Neuronal stem cell (in vitro differentiated cells): Measurements from ENCODE around the gene PABPN1.

ENCODE experiments used
- DNase-seq: peaks from one replicate; pipeline ENCODE4 v3.0.0-alpha.2; 2013; ENCODE audit warnings: low spot score
- H2AFZ ChIP-seq: one replicate; pipeline ENCODE4 v1.6.1; 2013; ENCODE audit warnings: mild to moderate bottlenecking, low read length, inconsistent platforms
- H2AK5ac ChIP-seq: 2 replicates; pipeline ENCODE4 v1.6.1; 2013; ENCODE audit warnings: low read depth, mild to moderate bottlenecking, inconsistent platforms, low read length, moderate library complexity, mixed read lengths
- H2BK120ac ChIP-seq: 2 replicates; pipeline ENCODE4 v1.6.1; 2013; ENCODE audit warnings: low read depth, mild to moderate bottlenecking, inconsistent platforms, low read length, moderate library complexity, mixed read lengths
- H2BK12ac ChIP-seq: one replicate; pipeline ENCODE4 v1.6.1; 2013; ENCODE audit warnings: low read length, inconsistent platforms
- H2BK15ac ChIP-seq: 2 replicates; pipeline ENCODE4 v1.6.1; 2013; ENCODE audit warnings: mild to moderate bottlenecking, low read length, inconsistent platforms, mixed read lengths
- H2BK5ac ChIP-seq: one replicate; pipeline ENCODE4 v1.6.1; 2013; ENCODE audit warnings: inconsistent platforms, mild to moderate bottlenecking, low read length, moderate library complexity
- H3K14ac ChIP-seq: one replicate; pipeline ENCODE4 v1.6.1; 2013; ENCODE audit warnings: low read length, inconsistent platforms
- H3K18ac ChIP-seq: 2 replicates; pipeline ENCODE4 v1.6.1; 2013; ENCODE audit warnings: low read length, inconsistent platforms
- H3K23ac ChIP-seq: 2 replicates; pipeline ENCODE4 v1.6.1; 2013; ENCODE audit warnings: low read depth, mild to moderate bottlenecking, mixed read lengths, low read length, inconsistent platforms; ENCODE audit not compliant: poor library complexity
- H3K27ac ChIP-seq: replicated peaks from 3 replicates; pipeline ENCODE4 v1.5.1; 2013; ENCODE audit warnings: low read length, inconsistent platforms
- H3K27me3 ChIP-seq, 3 experiments: 2 replicates each; pipeline ENCODE4 v1.6.1; 2013; ENCODE audit warnings: low read length in 3 of 3, mild to moderate bottlenecking in 2 of 3, inconsistent platforms in 1 of 3, low read depth in 1 of 3, mixed read lengths in 1 of 3, moderate library complexity in 1 of 3; ENCODE audit not compliant: control insufficient read depth in 3 of 3, insufficient read depth in 3 of 3
- H3K36me3 ChIP-seq, 2 donors: replicated peaks in 1 of 2; 2 replicates each; pipeline ENCODE4 v1.6.1; 2013; ENCODE audit warnings: low read length in 2 of 2; ENCODE audit not compliant: control insufficient read depth in 2 of 2, insufficient read depth in 2 of 2
- H3K4ac ChIP-seq: 2 replicates; pipeline ENCODE4 v1.6.1; 2013; ENCODE audit warnings: inconsistent platforms, mild to moderate bottlenecking, low read length, moderate library complexity
- H3K4me1 ChIP-seq, 2 donors: 1 replicate in 1 of 2; 2 replicates in 1 of 2; pipeline ENCODE4 v1.6.1; 2013; ENCODE audit warnings: low read length in 2 of 2, low read depth in 1 of 2; ENCODE audit not compliant: control insufficient read depth in 2 of 2, insufficient read depth in 1 of 2
- H3K4me2 ChIP-seq: one replicate; pipeline ENCODE4 v1.6.1; 2013; ENCODE audit warnings: mild to moderate bottlenecking, low read length, inconsistent platforms; ENCODE audit not compliant: insufficient read depth, poor library complexity, severe bottlenecking
- H3K4me3 ChIP-seq, 2 donors: 2 replicates each; pipeline ENCODE4 v1.5.1; 2013; ENCODE audit warnings: low read length in 2 of 2, mild to moderate bottlenecking in 2 of 2, inconsistent platforms in 1 of 2, moderate library complexity in 1 of 2
- H3K79me1 ChIP-seq: one replicate; pipeline ENCODE4 v1.6.1; 2013; ENCODE audit warnings: low read depth, mild to moderate bottlenecking, inconsistent platforms, low read length, moderate library complexity
- H3K9ac ChIP-seq: one replicate; pipeline ENCODE4 v1.6.1; 2013; ENCODE audit warnings: mild to moderate bottlenecking, low read depth, low read length, inconsistent platforms; ENCODE audit not compliant: poor library complexity
- H3K9me3 ChIP-seq, 2 donors: replicated peaks in 1 of 2; 2 replicates each; pipeline versions ENCODE3 to v1.6.1; 2013; ENCODE audit warnings: low read length in 2 of 2, mild to moderate bottlenecking in 2 of 2, inconsistent platforms in 1 of 2, low read depth in 1 of 2, mixed read lengths in 1 of 2, moderate library complexity in 1 of 2; ENCODE audit not compliant: control insufficient read depth in 2 of 2, insufficient read depth in 1 of 2
- H4K8ac ChIP-seq: one replicate; pipeline ENCODE4 v1.6.1; 2013; ENCODE audit warnings: low read depth, mild to moderate bottlenecking, inconsistent platforms, low read length, moderate library complexity
- H4K91ac ChIP-seq: one replicate; pipeline ENCODE4 v1.6.1; 2013; ENCODE audit warnings: low read length, low read depth, mild to moderate bottlenecking, inconsistent platforms; ENCODE audit not compliant: poor library complexity
- WGBS, 2 donors: extraction: QIAGEN DNeasy Blood & Tissue Kit; methylation state at CpG; one replicate each; pipeline ENCODE4 v1.1.7; 2013; ENCODE audit warnings: missing lambda C conversion rate in 2 of 2, mixed read lengths in 1 of 2; ENCODE audit not compliant: insufficient read length in 2 of 2, insufficient replicate concordance in 1 of 2; ENCODE audit errors: extremely low coverage in 2 of 2; 5-methylcytosine and 5-hydroxymethylcytosine counted together

Gene PABPN1

DNA sequence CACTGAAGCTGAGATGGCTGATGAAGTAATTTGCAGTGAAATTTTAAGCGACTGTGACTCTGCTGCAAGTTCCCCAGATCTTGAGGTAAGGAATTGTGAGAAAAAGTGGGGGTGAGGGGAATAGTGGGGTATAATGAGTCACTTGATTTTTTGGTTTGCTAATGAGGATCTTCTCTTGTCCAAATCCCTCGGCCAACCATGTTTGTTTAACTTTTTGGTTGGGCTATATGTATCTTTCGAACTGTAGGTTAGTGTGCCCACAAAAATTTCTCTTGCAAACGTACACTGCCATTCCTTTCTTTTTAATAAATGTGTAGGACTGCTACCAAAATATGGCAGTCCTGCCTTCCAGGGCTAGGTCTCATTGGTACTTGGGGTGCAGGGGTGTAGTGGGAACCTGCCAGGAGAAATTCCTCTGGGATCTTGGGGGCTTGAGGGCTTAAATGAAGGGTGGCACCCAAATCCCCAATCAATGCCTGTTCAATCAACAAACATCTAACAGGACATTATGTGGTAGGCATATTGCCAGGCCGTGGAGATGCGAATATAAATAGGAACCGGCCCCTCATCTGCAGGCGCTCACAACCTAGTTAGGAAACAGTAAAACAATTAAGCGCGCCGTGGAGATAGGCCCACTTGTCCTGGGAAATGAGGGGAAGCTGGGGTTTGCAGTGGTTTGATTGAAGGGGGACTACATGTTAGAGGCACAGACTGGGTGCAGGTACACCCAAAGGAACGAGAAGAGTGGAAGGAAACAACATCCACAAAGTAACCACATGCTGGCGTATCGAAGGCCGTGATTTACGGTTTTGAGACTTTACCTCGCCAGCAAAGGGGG, 1.3 kb upstream of the PABPN1 start:
- Histone ChIP-seq H4K91ac (peak overlapping the region; percentile 3), H3K9me3 (no peaks in the 10 kb centered on the region), H3K36me3 (peaks cover 24 to 47% of the 10 kb centered on the region in 2 donors), H2AK5ac (peak overlapping the region; percentile 3), H3K4me2 (peak overlapping the region; percentile 20), H3K9ac (no peak overlapping the region), H3K4me3 (peak overlapping the region; percentile 45 to 88), H3K27me3 (no peaks in the 10 kb centered on the region), H4K8ac (peak overlapping the region; percentile 99), H2BK15ac (peak overlapping the region; percentile 5), H2BK12ac (no peak overlapping the region), H2BK5ac (peak overlapping the region; percentile 17), H3K27ac (peak overlapping the region; percentile 89), H3K23ac (no peak overlapping the region), H3K79me1 (peaks cover 7% of the 10 kb centered on the region), H3K14ac (no peak overlapping the region), H3K4me1 (peaks cover 11 to 14% of the 10 kb centered on the region in 2 donors), H2BK120ac (no peak overlapping the region), H3K4ac (peak overlapping the region; percentile 26), H3K18ac (no peak overlapping the region), H2AFZ (peak overlapping the region; percentile 60)
- no CpG with 5 or more reads among the region's 17 CpGs for WGBS, 2 donors
- DNase-seq: no peak

DNA sequence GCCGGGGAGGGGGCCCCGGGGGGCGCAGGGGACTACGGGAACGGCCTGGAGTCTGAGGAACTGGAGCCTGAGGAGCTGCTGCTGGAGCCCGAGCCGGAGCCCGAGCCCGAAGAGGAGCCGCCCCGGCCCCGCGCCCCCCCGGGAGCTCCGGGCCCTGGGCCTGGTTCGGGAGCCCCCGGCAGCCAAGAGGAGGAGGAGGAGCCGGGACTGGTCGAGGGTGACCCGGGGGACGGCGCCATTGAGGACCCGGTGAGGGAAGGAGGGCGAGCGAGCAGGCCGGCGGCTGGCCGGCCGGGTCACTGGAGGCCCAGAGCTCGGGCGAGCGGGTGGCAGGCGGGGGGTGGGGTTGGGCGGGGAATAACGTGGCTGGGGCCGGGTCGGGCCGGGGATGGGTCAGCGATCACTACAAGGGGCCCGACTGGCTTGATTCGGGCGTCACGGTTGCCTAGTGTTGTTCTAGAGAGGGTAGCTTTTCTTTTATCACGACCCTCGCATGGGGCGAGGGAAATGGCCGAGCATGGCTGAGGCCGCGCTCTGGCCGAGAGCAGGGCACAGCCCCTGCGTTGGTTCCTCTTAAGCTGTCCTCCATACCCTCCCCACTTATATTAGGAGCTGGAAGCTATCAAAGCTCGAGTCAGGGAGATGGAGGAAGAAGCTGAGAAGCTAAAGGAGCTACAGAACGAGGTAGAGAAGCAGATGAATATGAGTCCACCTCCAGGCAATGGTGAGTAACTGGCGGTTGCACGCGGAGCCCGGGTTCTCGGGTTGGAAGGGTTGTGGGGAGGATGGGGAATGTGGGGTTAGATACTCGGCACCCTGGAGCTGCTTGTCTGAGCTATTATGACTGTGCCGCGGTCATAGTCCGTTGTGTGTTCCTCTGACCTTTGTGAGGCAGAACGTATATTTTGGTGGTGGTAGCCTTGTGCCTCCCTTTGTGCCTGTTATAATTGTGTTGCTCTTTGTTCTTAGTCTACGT, 603 bp downstream of the PABPN1 start:
- H2BK120ac ChIP-seq: no peak overlapping the region
- H2AK5ac ChIP-seq: peak overlapping the region; percentile 97
- H4K8ac ChIP-seq: no peak overlapping the region
- no peaks in the 10 kb centered on the region for H3K9me3 ChIP-seq
- peak overlapping the region; percentile 72 for H3K4ac ChIP-seq
- peak overlapping the region; percentile 79 for H2BK5ac ChIP-seq
- peak overlapping the region; percentile 97 for H3K18ac ChIP-seq
- H2BK12ac ChIP-seq: no peak overlapping the region
- H3K4me2 ChIP-seq: peak overlapping the region; percentile 61
- H2AFZ ChIP-seq: peak overlapping the region; percentile 48
- no peak overlapping the region for H3K23ac ChIP-seq
- H3K27ac ChIP-seq: peak overlapping the region; percentile 86
- peaks cover 11 to 14% of the 10 kb centered on the region in 2 donors for H3K4me1 ChIP-seq
- peak overlapping the region; percentile 95 for H3K9ac ChIP-seq
- DNase-seq: peak; percentile 18
- no CpG with 5 or more reads among the region's 64 CpGs for WGBS, 2 donors
- peak overlapping the region; percentile 84 to 88 for H3K4me3 ChIP-seq
- H2BK15ac ChIP-seq: no peak overlapping the region
- H3K27me3 ChIP-seq: no peaks in the 10 kb centered on the region
- H3K79me1 ChIP-seq: peaks cover 7% of the 10 kb centered on the region
- H4K91ac ChIP-seq: no peak overlapping the region
- H3K36me3 ChIP-seq: peaks cover 25 to 56% of the 10 kb centered on the region in 2 donors
- peak overlapping the region; percentile 31 for H3K14ac ChIP-seq

DNA sequence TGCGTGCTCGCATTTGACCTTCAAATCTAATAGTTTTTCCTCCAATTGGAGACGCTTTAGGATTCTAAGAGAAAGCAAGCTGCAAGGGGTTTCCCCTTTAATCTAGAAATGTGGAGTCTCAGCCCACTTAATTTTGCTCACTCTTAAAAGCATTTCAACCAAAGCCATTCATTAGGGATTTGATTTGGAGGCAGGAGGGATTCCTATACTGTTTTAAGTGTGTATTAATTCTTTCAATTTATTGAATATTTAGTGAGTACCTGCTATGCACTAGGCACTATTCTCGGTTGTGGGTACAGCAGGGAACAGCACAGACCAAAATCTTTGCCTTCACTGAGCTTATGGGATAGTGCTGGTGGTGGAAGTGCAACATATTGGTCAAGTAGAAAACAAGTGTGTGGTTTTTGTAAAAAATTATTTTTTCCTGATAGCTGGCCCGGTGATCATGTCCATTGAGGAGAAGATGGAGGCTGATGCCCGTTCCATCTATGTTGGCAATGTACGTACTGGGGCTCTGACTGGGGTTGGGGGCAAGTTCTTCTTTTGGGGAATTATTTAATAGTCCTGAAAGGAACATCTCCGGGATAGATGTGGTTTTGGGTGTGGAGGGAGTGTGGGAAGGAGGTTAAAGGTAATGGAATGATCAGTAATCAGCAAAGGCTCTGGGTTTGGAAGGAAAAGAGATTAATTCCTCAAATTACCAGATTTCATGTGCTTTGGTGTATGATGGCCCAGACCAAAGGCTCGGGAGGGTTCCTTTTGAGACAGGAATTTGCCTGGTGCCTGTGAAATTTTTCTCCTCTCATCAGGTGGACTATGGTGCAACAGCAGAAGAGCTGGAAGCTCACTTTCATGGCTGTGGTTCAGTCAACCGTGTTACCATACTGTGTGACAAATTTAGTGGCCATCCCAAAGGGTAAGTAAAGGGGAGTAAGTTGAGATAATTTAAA, 1.6 kb downstream of the PABPN1 start:
- Histone ChIP-seq H3K4ac (no peak overlapping the region), H4K91ac (no peak overlapping the region), H3K9ac (no peak overlapping the region), H2AK5ac (no peak overlapping the region), H3K27me3 (no peaks in the 10 kb centered on the region), H3K18ac (no peak overlapping the region), H3K36me3 (peaks cover 25 to 56% of the 10 kb centered on the region in 2 donors), H2AFZ (no peak overlapping the region), H3K4me3 (peak overlapping the region; percentile 84 to 88), H2BK5ac (no peak overlapping the region), H4K8ac (no peak overlapping the region), H2BK120ac (no peak overlapping the region), H2BK12ac (no peak overlapping the region), H3K4me2 (peak overlapping the region; percentile 61), H3K27ac (peak overlapping the region; percentile 86), H3K9me3 (no peaks in the 10 kb centered on the region), H3K4me1 (peaks cover 11 to 14% of the 10 kb centered on the region in 2 donors), H3K14ac (no peak overlapping the region), H3K79me1 (peaks cover 7% of the 10 kb centered on the region), H2BK15ac (no peak overlapping the region), H3K23ac (no peak overlapping the region)
- WGBS, 2 donors: no CpG with 5 or more reads among the region's 10 CpGs
- no peak for DNase-seq
